Smooth muscle cell of the brain vasculature (primary cell): ENCODE results near the gene MTLN.
"Not testable (repeated sequence)": the region's sequence is repeated elsewhere in the genome, so short reads cannot be mapped to it uniquely, and the experiment has no call there.

Source experiments
- DNase-seq: peaks from one replicate; pipeline ENCODE4 v3.0.0-alpha.2; 2012; ENCODE audit warnings: low read depth, low spot score

The MTLN gene

DNA sequence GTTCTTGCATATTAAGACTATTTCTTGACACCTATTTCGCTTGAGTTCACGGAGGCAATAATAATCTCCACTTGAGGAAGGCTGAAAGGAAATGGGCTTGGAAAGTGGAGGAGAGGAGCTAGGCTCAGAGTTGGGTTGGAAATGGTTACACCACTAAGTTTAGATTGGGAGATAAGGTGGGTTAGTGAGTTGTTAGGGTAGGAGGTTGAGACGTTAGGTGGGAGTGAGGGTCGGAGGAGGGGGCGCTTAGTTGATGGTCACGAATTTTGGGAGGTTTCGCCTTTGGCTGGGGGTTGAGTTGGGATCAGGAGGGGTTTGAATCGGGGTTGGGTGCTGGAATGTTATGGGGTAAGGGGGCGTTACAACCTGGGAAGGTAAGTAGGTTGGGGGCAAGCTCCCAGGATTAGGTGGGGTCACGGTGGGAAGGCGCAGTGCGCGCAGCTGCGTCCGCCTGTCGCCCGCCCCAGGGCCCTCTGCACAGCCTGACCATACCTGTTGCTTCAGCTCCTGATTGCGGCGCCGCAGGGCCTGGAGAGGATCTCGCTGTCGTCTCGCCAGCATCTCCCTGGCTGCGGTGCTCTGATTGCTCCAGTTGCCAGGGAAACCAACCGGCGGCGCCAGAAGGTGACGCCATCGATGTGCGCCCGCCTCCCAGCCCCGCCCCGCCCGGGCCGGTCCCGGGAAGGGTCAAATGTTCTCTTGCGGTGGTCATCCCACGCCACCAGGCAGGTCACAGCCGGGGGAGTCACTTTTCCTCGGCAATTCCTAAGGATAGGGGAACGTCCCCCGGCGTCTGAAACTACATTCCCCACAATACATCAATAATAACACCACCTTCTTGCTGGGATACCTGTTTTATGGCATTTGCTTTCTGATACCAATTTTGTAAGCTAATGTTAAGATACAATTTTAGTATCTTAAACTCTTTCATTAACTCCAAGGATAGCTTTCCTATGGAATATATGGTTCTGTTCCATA lies 7.7 kb downstream of the MTLN start, which contains the start of gene NPHP1:
NPHP1 (minus strand) TSS at position 606 of the 978 bp plus-strand sequence; CDS start at position 561, 45 bp downstream.
- peak; percentile 46 for DNase-seq

GRCh38 chr2:110198016-110198415 lies 14.3 kb downstream of the MTLN start:
- no peak for DNase-seq

DNA sequence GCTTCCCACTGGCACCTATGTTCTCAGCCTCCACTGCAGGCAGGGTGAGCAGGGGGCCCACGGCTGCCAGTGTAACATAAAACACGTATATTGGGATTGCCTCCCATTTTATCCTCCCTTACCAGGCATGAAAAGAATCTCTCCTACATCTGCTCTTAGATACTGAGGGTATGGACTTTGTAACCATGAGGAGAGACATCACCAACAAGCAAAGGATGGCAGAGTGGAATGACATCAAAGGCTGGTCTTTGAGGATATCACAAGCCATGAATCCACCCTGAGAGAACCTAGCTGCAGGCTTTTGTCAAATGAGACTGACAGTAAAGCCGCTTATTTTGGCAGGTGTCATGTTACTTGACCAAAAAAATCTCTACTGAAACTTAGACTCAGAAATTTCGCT lies 14.9 kb downstream of the MTLN start:
- no peak for DNase-seq

GRCh38 chr2:110190169-110190568 lies 22.2 kb downstream of the MTLN start:
- DNase-seq = not testable (repeated sequence)

GRCh38 chr2:110182449-110182848 lies 29.9 kb downstream of the MTLN start:
- no peak for DNase-seq

- DNase-seq = no peak
Observed at GRCh38 chr2:110180036-110180435, 32.3 kb downstream of the MTLN start.

DNA sequence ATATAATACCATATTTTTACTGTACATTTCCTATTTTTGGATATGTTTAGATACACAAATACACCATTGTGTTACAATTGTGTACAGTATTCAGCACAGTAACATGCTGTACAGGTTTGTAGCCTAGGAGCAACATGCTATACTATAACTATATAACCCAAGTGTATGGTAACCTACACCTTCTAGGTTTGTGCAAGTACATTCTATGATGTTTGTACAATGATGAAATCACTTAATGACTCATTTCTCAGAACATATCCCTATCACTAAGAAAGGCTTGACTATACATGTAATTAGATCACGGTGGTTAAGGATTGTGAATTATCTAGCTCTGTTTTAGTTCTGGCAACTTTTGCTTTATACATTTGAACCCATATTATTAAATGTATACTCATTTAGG lies 38.8 kb downstream of the MTLN start:
- DNase-seq = no peak

- DNase-seq = no peak
Observed at GRCh38 chr2:110172506-110172905, 39.8 kb downstream of the MTLN start.

DNA sequence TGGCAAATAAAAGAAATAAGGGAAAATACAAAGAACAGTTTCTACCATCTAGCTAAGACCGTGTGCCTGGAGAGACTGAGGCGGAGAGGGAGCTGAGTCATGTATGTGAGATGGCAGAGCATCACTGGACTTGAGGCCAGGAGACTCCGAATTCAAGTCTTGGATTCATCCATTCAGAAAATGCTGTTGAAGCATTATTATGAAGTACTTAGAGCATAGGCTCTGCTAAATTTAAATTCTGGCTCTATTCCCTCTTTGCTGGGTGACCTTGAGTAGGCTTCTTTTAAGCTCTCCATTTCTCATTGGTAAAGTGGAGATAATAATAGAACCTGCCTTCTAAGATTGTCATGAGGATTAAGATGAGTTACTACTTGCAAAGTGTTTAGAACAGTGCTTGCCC lies 42.2 kb downstream of the MTLN start:
- no peak for DNase-seq

DNA sequence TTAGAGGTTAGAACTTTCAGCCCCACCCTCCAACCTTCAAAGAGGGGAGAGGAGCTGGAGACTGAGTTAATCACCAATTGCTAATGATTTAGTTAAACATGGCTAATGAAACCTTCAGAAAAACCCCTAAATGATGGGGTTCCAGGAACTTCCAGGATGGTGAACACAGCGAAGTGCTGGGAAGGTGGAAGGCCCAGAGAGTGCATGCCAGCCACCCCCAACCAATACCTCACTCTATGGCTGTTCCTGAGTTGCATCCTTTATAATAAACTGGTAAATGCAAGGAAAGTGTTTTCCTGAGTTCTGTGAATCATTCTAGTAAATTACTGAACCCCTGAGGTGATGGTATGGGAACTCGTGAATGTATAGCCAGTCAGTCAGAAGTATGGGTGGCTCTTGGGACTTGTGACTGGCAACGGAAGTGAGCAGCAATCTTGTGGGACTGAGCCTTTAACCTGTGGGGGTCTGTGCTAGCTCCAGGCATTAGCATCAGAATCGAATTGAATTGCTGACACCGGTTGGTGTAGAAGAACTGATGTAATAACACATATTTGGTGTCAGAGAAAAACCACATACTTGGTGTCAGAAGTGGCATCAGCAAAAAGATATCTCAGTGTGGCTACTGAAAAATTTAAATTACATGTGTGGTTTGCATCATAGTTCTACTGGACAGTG lies 44.9 kb downstream of the MTLN start:
- DNase-seq = no peak

- no peak for DNase-seq
Observed at GRCh38 chr2:110166266-110166665, 46.1 kb downstream of the MTLN start.
